GM06990 (cell line): Measurements from ENCODE around the gene HECTD1.
"Not testable (repeated sequence)": the region's sequence is repeated elsewhere in the genome, so short reads cannot be mapped to it uniquely, and the experiment has no call there.

Experiments
- DNase-seq: peaks from one replicate; pipeline ENCODE4 v3.0.0-alpha.2; 2011; ENCODE audit not compliant: insufficient read length; ENCODE audit errors: extremely low read depth
- H3K27me3 ChIP-seq: replicated peaks from 2 replicates; pipeline ENCODE4 v1.6.0; 2011; ENCODE audit warnings: low read length; ENCODE audit not compliant: control insufficient read depth, insufficient read depth
- H3K36me3 ChIP-seq: 2 replicates; pipeline ENCODE4 v1.5.1; 2011; ENCODE audit warnings: low read length; ENCODE audit not compliant: control insufficient read depth, insufficient read depth
- H3K4me3 ChIP-seq: replicated peaks from 2 replicates; pipeline ENCODE4 v1.5.1; 2011; ENCODE audit warnings: low read depth, mild to moderate bottlenecking, control low read depth, low read length
- CTCF ChIP-seq: IDR thresholded peaks from 2 replicates; pipeline ENCODE4 v1.5.1; 2011; ENCODE audit warnings: low read length, control low read depth, mild to moderate bottlenecking, inconsistent platforms; ENCODE audit not compliant: insufficient read depth, poor library complexity, severe bottlenecking

Gene HECTD1

GRCh38 chr14:31069343-31069742 lies 138.2 kb downstream of the HECTD1 start:
- no peak for DNase-seq
- TF ChIP-seq CTCF: no peak

GRCh38 chr14:31068235-31068634 lies 139.4 kb downstream of the HECTD1 start:
- TF ChIP-seq CTCF: no peak
- no peak for DNase-seq
- H3K4me3 ChIP-seq: no peak overlapping the region
- H3K36me3 ChIP-seq: no peaks in the 10 kb centered on the region
- H3K27me3 ChIP-seq: no peaks in the 10 kb centered on the region

More at GRCh38 chr14:31069343-31069742, 138.2 kb downstream of the HECTD1 start:
- no peak overlapping the region for H3K4me3 ChIP-seq
- no peaks in the 10 kb centered on the region for H3K36me3 ChIP-seq
- H3K27me3 ChIP-seq: no peaks in the 10 kb centered on the region

DNA sequence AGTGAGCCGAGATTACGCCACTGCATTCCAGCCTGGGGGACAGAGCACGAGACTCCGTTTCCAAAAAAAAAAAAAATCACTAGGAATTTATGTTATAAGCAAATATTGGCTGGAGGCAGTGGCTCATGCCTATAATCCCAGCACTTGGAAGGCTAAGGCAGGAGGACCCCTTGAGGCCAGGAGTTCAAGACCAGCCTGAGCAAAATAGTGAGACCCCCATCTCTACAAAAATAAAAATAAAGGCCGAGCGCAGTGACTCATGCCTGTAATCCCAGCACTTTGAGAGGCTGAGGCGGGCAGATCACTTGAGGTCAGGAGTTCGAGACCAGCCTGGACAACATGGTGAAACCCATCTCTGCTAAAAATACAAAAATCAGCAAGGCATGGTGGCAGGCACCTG lies 144.7 kb downstream of the HECTD1 start:
- H3K27me3 ChIP-seq, H3K4me3 ChIP-seq, DNase-seq, H3K36me3 ChIP-seq: not testable (repeated sequence)

DNA sequence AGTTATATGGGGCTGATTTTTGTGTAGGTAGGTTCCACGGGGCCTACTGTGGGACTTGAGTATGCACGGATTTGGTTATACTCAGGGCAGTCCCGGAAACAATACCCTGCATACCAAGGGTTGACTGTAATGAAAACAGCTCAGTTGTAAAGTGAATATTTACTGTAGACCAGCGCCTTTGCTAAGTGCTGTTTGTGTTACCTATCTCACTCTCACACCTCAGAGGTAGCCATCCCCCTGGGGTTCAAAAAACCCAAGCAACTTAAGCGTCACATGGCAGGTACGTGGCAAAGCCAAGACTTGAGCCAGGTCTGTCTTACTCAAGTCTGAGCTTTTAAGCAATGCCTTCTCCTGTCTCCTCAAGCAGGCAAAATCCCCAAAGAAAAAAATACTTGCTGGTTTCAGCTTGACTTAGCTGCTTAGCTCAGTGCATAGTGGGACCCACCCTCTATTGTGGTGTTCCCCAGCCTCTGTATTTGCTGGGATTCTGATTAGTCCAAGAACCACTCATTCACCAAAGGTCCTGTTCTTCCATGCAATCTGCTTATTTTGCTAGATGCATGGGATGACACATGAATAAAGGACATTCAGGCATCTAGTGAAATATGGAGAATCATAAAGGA lies 147.2 kb downstream of the HECTD1 start:
- no peak overlapping the region for H3K4me3 ChIP-seq
- no peaks in the 10 kb centered on the region for H3K36me3 ChIP-seq
- no peak for TF ChIP-seq CTCF
- DNase-seq: no peak
- H3K27me3 ChIP-seq: no peaks in the 10 kb centered on the region

DNA sequence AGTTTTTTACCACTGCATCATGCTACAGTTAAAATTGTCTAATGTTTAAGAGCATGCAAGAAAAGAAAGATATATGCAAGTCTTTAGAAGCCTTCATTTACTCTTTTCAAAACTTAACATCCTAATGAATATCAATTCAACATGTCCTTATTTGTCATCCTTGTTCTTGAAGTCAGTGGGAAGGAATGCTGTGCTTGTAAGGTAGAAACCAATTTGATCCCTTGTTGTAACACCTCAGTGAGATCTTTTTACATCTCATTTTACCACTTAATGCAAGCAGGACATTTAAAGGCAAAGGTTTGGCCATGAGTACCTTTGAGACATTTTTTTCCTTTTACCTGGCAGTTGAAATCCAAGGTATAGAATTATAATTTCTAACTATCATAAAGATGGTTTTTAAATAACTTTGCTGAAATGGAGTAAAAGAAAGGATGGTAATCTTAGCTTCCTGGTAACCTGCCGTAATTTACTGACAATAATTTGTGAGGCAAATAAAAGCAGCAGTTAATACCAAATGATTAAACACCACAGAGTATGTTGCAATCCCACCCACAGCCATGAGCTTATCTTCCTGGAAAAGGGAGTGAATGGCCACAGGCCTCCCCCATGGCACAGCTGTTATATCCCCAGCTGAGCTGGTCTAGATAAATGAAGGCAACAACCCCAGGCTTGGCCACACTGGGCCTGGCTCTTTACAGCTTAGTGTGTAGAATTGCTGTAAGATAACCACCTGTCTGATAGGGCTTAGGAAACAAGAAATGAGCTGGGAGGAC lies 148.3 kb downstream of the HECTD1 start:
- no peak for DNase-seq
- H3K4me3 ChIP-seq: no peak overlapping the region
- no peak for TF ChIP-seq CTCF
- H3K27me3 ChIP-seq: no peaks in the 10 kb centered on the region
- no peaks in the 10 kb centered on the region for H3K36me3 ChIP-seq

GRCh38 chr14:31057701-31058364 lies 149.8 kb downstream of the HECTD1 start:
- TF ChIP-seq CTCF: no peak
- Histone ChIP-seq H3K4me3 (no peak overlapping the region), H3K36me3 (no peaks in the 10 kb centered on the region), H3K27me3 (no peaks in the 10 kb centered on the region)
- DNase-seq: no peak
